ENCODE measurements around the gene WSB2. TPM values are rescaled to one million over a fixed set of nuclear protein-coding genes. Genes with fewer than 3 reads are reported as not detected.

The WSB2 gene
- total and polyA plus RNA-seq, 12 donors: 50.0 to 201 (median 106) TPM

GRCh38 chr12:118042091-118042490 lies 18.9 kb downstream of the WSB2 start:
- Histone ChIP-seq H3K9me3 (replicated peaks in 1 of 3) (no peaks in the 10 kb centered on the region), H3K27me3 (no peaks in the 10 kb centered on the region), H3K36me3 (replicated peaks in 1 of 2) (peaks cover 0 to 83% of the 10 kb centered on the region in 2 donors), H3K27ac (no peak overlapping the region), H3K4me3 (no peak overlapping the region), H3K4me1 (replicated peaks in 1 of 2) (peaks cover 0 to 6% of the 10 kb centered on the region in 2 donors)
- WGBS, 4 donors: 94 to 97% (median 96%) methylated on average over 4 of the region's 4 CpGs
- no peak for DNase-seq
- TF ChIP-seq CTCF (IDR thresholded peaks at IDR 0.05): no peak
- TF ChIP-seq POLR2A (IDR thresholded peaks at IDR 0.05): no peak
- intact Hi-C loops (cut with DNase I): no loop called here

- no peak for TF ChIP-seq CTCF (IDR thresholded peaks at IDR 0.05)
- no peak for TF ChIP-seq POLR2A (IDR thresholded peaks at IDR 0.05)
- no peaks in the 10 kb centered on the region for H3K4me1 ChIP-seq (replicated peaks in 1 of 2)
- H3K27ac ChIP-seq: no peak overlapping the region
- H3K4me3 ChIP-seq: no peak overlapping the region
- 80 to 96% (median 86%) methylated on average over 6 of the region's 6 CpGs for WGBS, 4 donors
- intact Hi-C loops (cut with DNase I): no loop called here
- no peaks in the 10 kb centered on the region for H3K9me3 ChIP-seq (replicated peaks in 1 of 3)
- H3K36me3 ChIP-seq (replicated peaks in 1 of 2): peaks cover 0 to 98% of the 10 kb centered on the region in 2 donors
- no peaks in the 10 kb centered on the region for H3K27me3 ChIP-seq
- no peak for DNase-seq
Measured at GRCh38 chr12:118038137-118038536, 22.8 kb downstream of the WSB2 start.

- intact Hi-C loops (cut with DNase I): no loop called here
- Histone ChIP-seq H3K9me3 (replicated peaks in 1 of 3) (no peaks in the 10 kb centered on the region), H3K4me3 (no peak overlapping the region), H3K27me3 (no peaks in the 10 kb centered on the region), H3K4me1 (replicated peaks in 1 of 2) (no peaks in the 10 kb centered on the region), H3K36me3 (replicated peaks in 1 of 2) (peaks cover 0 to 97% of the 10 kb centered on the region in 2 donors), H3K27ac (no peak overlapping the region)
- TF ChIP-seq POLR2A (IDR thresholded peaks at IDR 0.05) (no peak), CTCF (IDR thresholded peaks at IDR 0.05) (no peak)
- 82 to 93% (median 90%) methylated on average over 11 of the region's 11 CpGs for WGBS, 4 donors
- no peak for DNase-seq
Measured at GRCh38 chr12:118036672-118037411, 24.1 kb downstream of the WSB2 start.

GRCh38 chr12:118035190-118036041 lies 25.6 kb downstream of the WSB2 start:
- intact Hi-C loops (cut with DNase I): no loop called here
- WGBS, 4 donors: 80 to 91% (median 86%) methylated on average over 5 to 9 of the region's 9 CpGs

More at GRCh38 chr12:118035190-118036041, 25.6 kb downstream of the WSB2 start:
- Histone ChIP-seq H3K27ac (no peak overlapping the region), H3K36me3 (replicated peaks in 1 of 2) (peaks cover 0 to 95% of the 10 kb centered on the region in 2 donors), H3K27me3 (no peaks in the 10 kb centered on the region), H3K4me3 (no peak overlapping the region), H3K4me1 (replicated peaks in 1 of 2) (no peaks in the 10 kb centered on the region), H3K9me3 (replicated peaks in 1 of 3) (no peaks in the 10 kb centered on the region)
- DNase-seq: no peak
- TF ChIP-seq CTCF (IDR thresholded peaks at IDR 0.05): peak in 1 of 6 experiments; percentile 0
- no peak for TF ChIP-seq POLR2A (IDR thresholded peaks at IDR 0.05)
